Activated T-cell treated with anti-CD3 and anti-CD28 coated beads for 4 hours (primary cell): ENCODE measurements around the gene CFL1.

Source experiments
- DNase-seq: peaks from one replicate; pipeline ENCODE4 v3.0.0-alpha.2; 2020

Gene CFL1

GRCh38 chr11:65869643-65870306 is 11.8 kb upstream of the CFL1 start:
- DNase-seq: no peak

DNA sequence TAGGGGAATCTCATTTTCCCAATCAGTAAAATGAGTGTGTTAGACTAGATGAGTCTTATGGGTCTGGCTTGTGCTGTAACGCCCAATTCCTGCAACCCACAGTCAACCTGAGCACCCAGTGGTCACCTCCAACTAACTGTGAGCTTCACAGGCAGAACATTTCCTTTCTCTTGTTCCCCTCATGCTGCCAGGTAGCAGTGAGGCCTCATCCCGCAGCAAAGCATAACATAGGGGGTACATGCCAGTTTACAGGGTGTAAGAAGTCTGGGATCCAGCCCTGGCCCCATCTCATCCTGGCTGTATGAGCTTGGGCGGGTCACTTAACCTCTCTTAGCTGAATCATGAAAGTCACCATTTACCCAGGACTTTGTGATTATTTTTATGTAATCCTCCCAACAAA is 10.9 kb upstream of the CFL1 start:
- DNase-seq: no peak

DNA sequence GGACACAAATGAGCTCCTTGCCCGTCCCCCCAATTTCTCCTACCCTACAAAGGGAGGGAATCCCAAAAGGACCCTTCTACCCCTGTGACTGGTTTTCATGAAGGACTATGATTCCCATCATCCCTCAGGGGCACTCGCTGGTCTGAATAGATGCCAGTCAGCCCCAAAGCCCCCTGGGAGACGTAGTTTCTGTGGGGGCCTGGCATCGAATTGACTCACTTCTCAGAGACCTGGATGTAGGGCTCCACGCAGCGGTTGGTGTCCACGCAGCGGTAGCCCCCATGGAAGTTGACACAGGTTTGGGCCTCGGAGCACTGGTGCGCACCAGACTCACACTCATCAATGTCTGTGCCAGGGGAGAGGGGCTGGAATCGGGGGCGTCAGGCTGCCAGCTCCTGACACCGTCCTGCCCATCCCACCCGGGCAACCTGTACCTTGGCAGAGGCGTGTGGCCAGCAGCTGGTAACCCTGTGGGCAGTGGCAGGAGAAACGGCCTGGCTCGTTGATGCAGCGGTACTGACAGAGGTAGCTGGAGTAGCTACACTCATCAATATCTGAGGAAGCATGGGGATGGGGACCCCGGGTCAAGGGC is 10.2 kb upstream of the CFL1 start:
- no peak for DNase-seq

- DNase-seq: no peak
These were observed 9.5 kb upstream of the CFL1 start for GRCh38 chr11:65867284-65868071.

- no peak for DNase-seq
These were observed 8.7 kb upstream of the CFL1 start for GRCh38 chr11:65866509-65867283.

- DNase-seq: no peak
These were observed 7.7 kb upstream of the CFL1 start for GRCh38 chr11:65865550-65866172.

- DNase-seq: no peak
These were observed 6.9 kb upstream of the CFL1 start for GRCh38 chr11:65864706-65865471.

DNA sequence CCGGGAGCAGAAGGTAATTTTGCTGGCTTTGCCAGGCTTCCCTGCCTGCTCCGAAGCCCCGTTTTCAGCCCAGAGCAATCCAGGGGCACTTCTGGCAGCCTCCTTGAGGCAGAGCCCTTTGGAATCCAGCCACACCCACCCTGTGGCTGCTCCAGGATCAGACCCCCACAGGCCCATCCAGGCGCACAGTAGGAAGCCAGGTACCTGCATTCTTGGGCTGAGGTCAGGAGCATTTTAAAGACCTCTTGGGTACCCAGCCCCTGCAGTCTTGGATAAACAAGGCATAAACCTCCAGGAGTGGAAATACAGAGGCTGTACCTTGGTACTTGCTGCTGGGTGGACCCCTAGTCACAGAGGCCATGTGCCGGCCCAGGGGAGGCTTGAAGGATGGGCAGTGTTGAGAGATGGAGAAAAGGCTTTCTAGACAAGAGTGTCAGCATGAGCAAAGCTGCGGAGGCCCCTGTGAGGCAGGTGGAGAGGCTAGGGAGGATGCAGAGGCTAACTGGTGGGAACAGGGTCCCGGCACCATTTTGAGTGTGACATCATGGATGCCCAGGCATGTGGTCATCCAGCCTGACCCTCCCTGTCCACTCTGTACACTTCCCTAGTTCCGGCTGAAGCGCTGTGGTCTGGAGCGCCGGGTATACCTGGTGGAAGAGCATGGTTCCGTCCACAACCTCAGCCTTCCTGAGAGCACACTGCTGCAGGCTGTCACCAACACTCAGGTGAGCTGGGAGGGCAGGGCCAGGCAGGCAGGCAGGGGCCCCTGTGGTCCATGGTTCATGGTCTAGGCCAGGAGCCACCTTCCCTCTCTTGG is 6.1 kb upstream of the CFL1 start:
- DNase-seq: no peak

DNA sequence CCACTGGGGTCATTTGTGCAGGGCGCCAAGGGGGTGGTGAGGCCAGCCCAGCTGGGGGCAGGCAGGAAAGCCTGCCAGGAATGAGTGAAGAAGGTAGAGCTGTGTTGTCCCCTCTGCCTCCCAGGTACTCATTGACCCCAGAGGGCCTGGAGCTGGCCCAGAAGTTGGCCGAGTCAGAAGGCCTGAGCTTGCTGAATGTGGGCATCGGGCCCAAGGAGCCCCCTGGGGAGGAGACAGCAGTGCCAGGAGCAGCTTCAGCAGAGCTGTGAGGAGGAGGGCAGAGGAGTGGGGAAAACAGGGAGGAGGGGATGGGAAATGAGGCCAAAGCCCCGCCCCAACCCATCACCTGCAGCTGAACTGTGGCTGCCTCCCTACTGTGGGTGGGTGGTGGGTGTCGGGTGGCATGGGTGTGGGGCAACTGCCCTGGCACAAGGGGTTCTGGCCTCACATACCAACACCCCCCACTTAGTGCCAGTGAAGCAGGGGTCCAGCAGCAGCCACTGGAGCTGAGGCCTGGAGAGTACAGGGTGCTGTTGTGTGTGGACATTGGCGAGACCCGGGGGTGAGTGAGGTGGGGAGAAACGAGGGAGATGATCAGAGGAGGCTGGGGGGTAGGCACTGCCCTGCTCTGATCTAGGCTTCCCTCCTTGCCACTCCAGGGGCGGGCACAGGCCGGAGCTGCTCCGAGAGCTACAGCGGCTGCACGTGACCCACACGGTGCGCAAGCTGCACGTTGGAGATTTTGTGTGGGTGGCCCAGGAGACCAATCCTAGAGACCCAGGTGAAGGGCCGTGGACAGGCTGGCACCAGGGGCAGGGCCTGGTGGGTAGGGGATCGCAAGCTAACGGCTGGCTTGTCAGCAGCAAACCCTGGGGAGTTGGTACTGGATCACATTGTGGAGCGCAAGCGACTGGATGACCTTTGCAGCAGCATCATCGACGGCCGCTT is 5.2 kb upstream of the CFL1 start:
- DNase-seq: no peak

DNA sequence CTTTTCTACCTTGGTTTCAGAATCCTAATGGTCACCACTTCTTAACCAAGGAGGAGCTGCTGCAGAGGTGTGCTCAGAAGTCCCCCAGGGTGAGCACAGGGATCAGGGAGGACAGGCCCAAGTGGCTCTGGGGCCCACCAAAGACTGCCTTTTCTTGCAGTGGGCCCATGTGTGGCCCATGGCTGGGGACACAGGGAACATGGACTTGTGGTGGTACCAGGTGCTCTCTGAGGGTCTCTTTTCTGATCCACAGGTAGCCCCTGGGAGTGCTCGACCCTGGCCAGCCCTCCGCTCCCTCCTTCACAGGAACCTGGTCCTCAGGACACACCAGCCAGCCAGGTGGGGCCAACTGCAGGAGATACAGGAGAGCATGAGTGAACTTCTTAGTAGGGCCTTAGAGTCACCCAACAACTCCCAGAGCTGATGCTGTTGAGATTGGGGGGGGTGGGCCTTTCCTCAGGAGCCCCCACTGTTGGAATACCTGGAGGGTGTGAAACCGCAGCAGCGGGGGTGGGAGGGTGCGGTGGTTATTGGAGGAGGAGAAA is 4.3 kb upstream of the CFL1 start:
- no peak for DNase-seq

- DNase-seq: no peak
These were observed 3.7 kb upstream of the CFL1 start for GRCh38 chr11:65861533-65862183.

DNA sequence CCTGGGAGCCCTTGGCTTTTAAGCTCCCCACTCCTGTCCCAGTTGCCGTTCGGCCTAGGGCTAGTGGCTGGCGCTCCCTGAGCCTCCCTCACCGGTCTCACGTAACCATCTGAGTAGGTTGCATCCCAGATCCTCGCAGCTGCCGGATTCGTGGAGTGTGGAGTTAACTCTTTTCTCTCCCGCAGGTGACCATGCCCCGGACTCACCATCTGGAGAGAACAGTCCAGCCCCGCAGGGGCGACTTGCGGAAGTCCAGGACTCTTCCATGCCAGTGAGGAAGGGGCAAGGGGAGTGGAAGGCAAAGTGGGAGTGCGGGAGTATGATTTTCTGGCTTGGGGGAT is 3.2 kb upstream of the CFL1 start:
- DNase-seq: no peak

DNA sequence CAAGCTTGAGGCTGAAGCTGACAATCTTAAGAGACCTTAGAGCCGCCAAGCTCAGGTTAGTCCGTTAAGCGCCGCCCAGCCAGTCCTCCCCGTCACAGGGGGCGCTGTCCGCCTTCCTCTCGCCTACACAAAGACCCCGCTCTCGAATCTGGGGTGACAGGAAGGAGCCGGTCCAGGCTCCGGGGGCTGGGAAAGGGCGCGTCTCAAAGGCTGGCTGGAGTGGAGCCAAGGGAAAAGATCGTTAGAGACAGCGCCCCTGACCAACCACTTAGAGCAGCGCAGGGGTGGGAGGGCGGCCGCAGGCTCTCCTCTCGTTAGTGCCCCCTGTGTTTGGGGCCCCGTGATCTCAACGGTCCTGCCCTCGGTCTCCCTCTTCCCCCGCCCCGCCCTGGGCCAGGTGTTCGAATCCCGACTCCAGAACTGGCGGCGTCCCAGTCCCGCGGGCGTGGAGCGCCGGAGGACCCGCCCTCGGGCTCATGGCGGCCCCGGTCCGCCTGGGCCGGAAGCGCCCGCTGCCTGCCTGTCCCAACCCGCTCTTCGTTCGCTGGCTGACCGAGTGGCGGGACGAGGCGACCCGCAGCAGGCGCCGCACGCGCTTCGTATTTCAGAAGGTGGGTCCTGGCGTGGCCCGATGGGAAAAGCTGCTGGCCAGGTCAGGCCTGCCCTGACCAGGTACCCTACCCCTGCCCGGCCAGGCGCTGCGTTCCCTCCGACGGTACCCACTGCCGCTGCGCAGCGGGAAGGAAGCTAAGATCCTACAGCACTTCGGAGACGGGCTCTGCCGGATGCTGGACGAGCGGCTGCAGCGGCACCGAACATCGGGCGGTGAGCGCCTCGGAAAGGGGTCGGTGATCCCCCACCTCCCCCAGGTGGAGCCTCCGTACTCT is 2.5 kb upstream of the CFL1 start, which contains the start of gene MUS81:
MUS81 (plus strand) TSS at position 156 of the 887 bp plus-strand sequence; CDS start at position 477, 321 bp downstream.
- peak; percentile 95 for DNase-seq

- DNase-seq: no peak
These were observed 1.9 kb upstream of the CFL1 start for GRCh38 chr11:65859812-65860277.

DNA sequence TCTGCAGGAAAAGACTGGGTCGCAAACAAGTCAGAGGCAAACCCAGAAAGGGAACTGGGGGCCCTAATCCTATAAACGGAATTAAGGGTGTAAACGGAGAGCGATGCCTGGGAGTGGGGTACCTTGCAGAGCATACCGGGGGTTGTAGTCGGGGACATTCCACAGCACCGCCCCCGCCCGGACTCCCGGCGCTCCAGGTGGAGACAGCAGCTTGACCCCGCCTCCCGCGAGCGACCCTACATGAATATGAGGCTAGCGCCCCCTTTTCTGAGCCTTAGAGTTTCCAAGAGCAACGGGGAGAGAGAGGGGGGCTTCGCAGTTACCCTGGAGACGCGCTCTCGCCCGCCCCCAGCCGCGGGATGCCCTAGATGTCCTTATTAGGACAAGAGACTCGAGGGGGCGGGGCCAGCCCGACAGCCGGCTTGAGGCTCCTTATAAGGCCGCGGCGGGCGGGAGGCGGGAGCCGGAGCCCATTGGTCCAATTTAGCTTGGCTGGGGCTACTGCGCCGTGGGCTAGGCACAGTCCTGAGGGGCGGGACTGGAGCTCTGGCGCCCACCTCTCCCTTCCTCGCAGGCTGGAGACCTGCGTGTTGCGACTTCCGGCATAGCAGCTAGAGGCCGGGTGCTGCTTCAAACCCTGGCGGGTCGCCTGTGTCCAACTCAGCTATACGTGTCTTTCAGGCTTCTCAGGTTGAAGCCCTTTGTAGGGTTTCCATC is 1.3 kb upstream of the CFL1 start:
- DNase-seq: peak; percentile 94

GRCh38 chr11:65858681-65859087 is 704 bp upstream of the CFL1 start:
- no peak for DNase-seq

GRCh38 chr11:65857500-65857852 is 504 bp downstream of the CFL1 start:
- DNase-seq: peak; percentile 50
